Bronchial epithelial cell (primary cell): ENCODE data around the gene AMELX. TPM values are rescaled to one million over a fixed set of nuclear protein-coding genes. Genes with fewer than 3 reads are reported as not detected.

Experiments used
- DNase-seq: peaks from one replicate; pipeline ENCODE4 v3.0.0-alpha.2; 2010; ENCODE audit warnings: low read depth
- FAIRE-seq: peaks from 2 replicates; lab custom pipeline; 2011; peaks lifted over from hg19 to GRCh38; lab: Jason Lieb, UNC
- H3K27me3 ChIP-seq: 2 replicates; pipeline ENCODE4 v1.5.1; 2011; ENCODE audit warnings: low read length; ENCODE audit not compliant: control insufficient read depth, insufficient read depth
- H3K36me3 ChIP-seq: 2 replicates; pipeline ENCODE4 v1.5.1; 2011; ENCODE audit warnings: low read length; ENCODE audit not compliant: control insufficient read depth, insufficient read depth
- H3K4me3 ChIP-seq: 2 replicates; pipeline ENCODE4 v1.5.1; 2011; ENCODE audit warnings: mild to moderate bottlenecking, low read depth, low read length, control low read depth
- CTCF ChIP-seq: IDR thresholded peaks from 2 replicates; pipeline ENCODE4 v1.5.1; 2011; ENCODE audit warnings: mild to moderate bottlenecking, moderate library complexity, low read length, control low read depth, inconsistent platforms; ENCODE audit not compliant: insufficient read depth, severe bottlenecking
- total RNA-seq: library from RNA; depleted of rRNA; stranded (reverse); fragments of >200 nt; gene quantifications from 2 replicates; pipeline ENCODE4 v1.2.1, GENCODE V29; 2014

Gene AMELX
- total RNA-seq, 1 donor from 2014 or later: not detected

- DNase-seq: no peak
- Histone ChIP-seq H3K4me3 (no peak overlapping the region), H3K27me3 (no peaks in the 10 kb centered on the region), H3K36me3 (no peaks in the 10 kb centered on the region)
- TF ChIP-seq CTCF: no peak
- FAIRE-seq: no peak
Observed at GRCh38 chrX:11309220-11309619, 16.0 kb downstream of the AMELX start.

DNA sequence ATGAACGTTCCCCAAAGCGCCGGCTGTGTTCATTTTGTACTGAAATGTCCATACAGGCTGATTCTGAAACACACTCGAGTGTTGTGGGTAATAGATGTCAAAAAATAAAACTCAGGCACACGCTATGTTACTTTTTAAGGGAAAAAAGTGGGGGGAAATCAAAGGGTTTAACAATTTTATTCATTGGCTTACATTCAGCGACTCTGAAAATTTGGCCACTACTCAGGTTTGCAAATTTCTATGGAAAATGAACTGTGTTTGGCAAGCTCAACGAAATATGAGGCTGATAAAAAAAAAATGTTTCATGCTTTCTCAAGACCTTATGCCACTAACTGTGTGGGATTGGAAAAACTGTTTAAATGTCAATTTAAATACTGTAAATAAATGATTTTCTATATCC is 18.5 kb downstream of the AMELX start:
- DNase-seq (no peak), FAIRE-seq (no peak)
- TF ChIP-seq CTCF: no peak
- Histone ChIP-seq H3K36me3 (no peaks in the 10 kb centered on the region), H3K27me3 (no peaks in the 10 kb centered on the region), H3K4me3 (no peak overlapping the region)

DNA sequence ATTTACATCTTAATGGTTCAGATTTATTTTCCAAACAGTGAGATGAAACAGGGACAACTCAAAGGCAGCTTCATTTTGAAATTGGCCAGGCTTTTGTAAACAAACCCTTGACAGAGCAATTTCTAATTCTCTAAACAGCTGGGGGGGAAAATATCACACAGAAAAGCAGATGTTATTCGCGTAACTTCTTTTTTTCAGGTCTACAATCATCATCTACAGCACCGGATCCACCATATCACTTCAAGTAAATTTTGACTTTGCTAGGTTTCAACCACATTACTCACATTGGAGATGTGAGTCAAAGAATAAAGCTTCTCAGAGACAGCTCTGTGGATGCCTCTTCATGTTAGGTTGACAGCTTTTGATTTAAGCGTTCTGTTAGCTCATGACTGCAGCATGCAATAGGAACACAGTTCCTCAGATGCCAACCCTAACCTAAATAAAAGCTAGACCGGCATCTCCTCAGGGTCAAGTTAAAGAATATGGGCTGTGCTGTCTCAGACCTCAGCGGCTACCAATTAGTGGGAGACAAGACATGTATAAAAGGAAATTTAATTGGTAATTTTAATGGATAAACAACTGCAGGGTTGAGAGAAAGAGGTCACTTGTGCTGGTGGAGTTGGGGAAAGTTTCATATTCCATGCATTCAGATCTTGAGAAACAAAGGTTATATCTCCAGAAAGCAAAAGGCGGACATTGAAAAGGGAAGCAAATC is 26.8 kb downstream of the AMELX start:
- DNase-seq: no peak
- no peak overlapping the region for H3K4me3 ChIP-seq
- TF ChIP-seq CTCF: no peak
- no peaks in the 10 kb centered on the region for H3K27me3 ChIP-seq
- FAIRE-seq: no peak
- no peaks in the 10 kb centered on the region for H3K36me3 ChIP-seq

- no peak for FAIRE-seq
- Histone ChIP-seq H3K36me3 (no peaks in the 10 kb centered on the region), H3K27me3 (no peaks in the 10 kb centered on the region), H3K4me3 (no peak overlapping the region)
- no peak for DNase-seq
- TF ChIP-seq CTCF: no peak
Observed at GRCh38 chrX:11321986-11322385, 28.8 kb downstream of the AMELX start.

DNA sequence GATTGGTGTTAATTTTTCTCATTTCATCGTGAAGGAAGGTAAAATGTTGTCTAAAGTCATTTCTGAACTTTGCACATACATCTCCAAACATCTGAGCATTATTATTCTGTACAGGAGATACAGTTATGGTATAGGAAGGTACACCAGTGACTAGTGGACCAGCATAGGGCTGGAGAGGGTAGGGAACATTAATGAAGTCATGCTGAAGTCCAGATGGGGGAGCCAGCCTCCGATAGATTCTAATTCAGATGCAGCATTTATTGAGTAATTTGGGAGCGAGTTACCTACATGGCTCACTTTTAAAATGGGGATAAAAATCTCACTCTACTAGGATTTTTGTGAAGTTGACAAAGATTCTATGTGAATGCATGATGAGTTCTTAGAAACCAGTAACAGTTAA is 34.9 kb downstream of the AMELX start:
- no peak for DNase-seq
- Histone ChIP-seq H3K27me3 (no peaks in the 10 kb centered on the region), H3K36me3 (no peaks in the 10 kb centered on the region), H3K4me3 (no peak overlapping the region)
- FAIRE-seq: no peak
- TF ChIP-seq CTCF: no peak

- no peaks in the 10 kb centered on the region for H3K36me3 ChIP-seq
- peak; percentile 63 for DNase-seq
- TF ChIP-seq CTCF: no peak
- no peak overlapping the region for H3K4me3 ChIP-seq
- no peaks in the 10 kb centered on the region for H3K27me3 ChIP-seq
- FAIRE-seq: no peak
Observed at GRCh38 chrX:11329021-11329420, 35.8 kb downstream of the AMELX start.
